Stimulated activated CD8-positive, alpha-beta memory T cell treated with anti-CD3 and anti-CD28 coated beads, Interleukin-7, amount 100 ng/mL, for 24 hours (primary cell): Measurements from ENCODE around the gene TMEM132C.

Source experiments
- DNase-seq: peaks from one replicate; pipeline ENCODE4 v3.0.0-alpha.2; 2020; ENCODE audit warnings: low read depth

TMEM132C gene

GRCh38 chr12:128339126-128339520 lies 72.2 kb downstream of the TMEM132C start:
- DNase-seq = no peak

DNA sequence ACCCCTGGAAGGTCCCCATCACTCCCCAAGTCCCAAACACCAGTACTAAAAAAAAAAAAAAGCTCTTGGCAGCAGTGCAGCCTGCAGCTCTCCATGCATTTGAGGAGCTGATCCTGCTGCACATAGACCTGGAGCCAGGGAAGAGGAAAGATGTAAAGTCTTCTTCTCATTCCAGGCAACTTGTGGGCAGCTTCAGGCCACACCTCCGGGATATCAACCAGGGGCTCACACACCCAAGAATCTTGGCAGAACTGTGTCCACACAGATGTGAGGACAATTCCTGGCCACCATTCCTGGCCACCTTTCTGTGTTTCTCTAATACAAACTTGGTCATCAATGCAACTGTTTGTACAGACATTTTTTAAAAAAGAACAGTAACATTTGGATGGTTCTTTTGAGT lies 72.7 kb downstream of the TMEM132C start:
- DNase-seq = no peak

- no peak for DNase-seq
Measured at GRCh38 chr12:128353301-128353700, 86.3 kb downstream of the TMEM132C start.

- no peak for DNase-seq
Measured at GRCh38 chr12:128356547-128356946, 89.6 kb downstream of the TMEM132C start.

DNA sequence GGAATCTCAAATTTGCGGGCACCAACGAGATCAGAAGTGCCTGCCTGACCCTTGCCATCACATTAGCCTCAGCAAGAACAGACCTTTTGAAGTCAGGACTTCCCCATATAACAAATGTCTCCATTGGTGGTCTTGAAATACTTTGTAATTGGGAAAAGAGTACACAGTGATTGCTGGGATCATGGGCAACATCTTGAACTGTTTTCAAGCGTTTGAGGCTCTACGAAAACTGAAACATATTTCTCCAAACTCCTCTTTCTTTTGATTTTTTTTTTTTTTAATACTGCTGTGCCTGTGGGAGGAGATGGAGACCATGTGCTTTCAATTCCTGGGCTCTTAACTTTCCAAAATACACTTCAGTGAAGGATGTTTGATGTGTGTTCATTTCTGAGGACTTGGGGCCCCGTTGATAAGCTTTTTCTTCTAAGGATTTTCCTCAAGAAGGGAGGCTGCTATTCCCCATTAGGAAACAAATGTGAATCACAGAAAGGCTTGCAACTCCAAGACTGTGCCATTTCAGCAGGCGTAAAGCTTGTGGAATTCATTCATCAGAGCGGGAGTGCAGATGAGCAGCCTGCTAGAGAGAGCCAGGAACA lies 94.5 kb downstream of the TMEM132C start:
- no peak for DNase-seq

- no peak for DNase-seq
Measured at GRCh38 chr12:128365032-128365431, 98.1 kb downstream of the TMEM132C start.

GRCh38 chr12:128365651-128366231 lies 98.8 kb downstream of the TMEM132C start:
- DNase-seq = no peak

- DNase-seq = no peak
Measured at GRCh38 chr12:128367961-128368360, 101.0 kb downstream of the TMEM132C start.

DNA sequence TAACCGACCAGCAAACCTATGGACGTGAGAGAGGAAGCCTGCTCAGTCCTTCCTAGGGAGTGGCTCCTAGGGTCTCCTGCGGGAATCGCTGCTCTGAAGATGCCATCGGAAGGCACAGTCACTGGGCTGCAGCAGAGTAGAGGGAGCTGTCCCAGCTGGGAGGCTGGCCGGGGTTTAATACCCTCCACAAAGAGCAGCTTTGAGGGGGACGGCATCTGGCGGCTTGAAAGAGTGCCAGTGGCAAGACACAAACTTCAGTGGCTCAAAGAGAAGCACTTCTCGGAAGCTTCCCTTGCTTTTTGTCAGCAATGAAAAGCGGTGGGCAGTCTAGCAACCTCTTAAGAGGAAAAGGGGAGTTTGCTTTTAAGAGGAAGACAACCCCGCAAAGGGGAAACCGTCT lies 114.6 kb downstream of the TMEM132C start:
- no peak for DNase-seq

DNA sequence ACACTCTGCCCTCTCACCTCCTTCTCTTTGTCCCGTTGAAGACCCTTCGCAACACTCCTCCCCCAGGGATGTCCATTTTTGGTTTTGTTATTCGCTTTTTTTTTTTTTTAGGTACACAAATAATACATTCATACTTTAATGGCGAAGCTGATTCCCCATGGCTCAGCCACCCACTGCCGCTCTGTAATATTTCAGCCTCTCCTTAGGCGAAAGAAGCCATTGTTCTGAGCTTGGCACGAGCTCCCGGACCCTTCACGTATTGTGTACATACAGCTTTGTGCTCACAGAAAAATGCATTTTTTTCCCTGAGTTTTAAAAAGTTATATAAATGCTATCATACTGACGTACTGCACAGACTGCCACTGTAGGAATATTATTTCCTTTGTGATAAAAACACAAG lies 115.0 kb downstream of the TMEM132C start:
- no peak for DNase-seq

GRCh38 chr12:128382946-128383345 lies 116.0 kb downstream of the TMEM132C start:
- DNase-seq = no peak

DNA sequence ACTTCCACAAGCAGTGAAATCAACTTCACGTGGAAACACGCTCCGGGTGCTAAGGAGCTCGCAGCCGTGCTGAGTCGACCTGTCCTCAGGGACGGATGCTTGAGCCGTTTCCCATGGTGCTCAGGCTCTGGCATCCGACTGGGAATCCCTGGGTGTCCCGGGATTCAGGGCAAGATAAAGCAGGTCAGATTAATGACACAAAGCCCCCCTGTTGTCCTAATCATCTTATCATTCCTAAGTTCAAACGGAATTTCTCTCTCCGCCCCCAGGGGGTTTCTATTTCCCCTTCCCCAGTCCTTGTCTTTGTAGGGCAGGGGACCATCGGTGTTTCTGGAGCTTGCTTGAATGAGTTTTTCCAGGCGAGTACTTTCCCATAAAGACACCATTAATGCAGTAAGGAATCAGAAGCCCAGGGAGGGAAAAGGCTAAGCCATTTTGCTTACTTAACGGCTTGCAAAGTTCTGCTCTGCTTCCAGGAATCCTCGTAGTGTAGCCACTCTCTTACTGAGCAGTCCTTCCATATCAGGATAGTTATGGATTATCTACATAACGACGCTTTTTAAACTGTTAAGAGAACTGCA lies 116.5 kb downstream of the TMEM132C start:
- no peak for DNase-seq

DNA sequence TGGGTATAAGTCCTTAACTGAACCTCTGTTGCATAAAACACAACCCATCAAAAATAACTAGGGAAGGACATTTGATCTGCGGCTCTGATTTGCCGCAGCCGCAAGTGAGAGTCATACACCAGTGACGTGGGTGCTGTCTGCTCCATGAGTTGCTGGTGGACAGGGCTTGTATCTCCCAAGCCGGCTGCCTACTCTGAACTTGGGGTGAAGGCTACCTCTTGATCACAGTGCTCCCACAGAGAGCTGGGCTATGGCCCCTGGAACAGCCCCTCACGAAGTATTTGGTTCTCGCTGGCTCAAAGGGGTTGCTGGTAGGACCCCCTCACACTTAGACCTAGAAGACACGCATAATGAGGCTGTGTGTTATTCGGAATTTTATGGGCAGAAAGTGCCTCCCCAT lies 118.8 kb downstream of the TMEM132C start:
- no peak for DNase-seq

- no peak for DNase-seq
Measured at GRCh38 chr12:128387811-128388422, 120.9 kb downstream of the TMEM132C start.

DNA sequence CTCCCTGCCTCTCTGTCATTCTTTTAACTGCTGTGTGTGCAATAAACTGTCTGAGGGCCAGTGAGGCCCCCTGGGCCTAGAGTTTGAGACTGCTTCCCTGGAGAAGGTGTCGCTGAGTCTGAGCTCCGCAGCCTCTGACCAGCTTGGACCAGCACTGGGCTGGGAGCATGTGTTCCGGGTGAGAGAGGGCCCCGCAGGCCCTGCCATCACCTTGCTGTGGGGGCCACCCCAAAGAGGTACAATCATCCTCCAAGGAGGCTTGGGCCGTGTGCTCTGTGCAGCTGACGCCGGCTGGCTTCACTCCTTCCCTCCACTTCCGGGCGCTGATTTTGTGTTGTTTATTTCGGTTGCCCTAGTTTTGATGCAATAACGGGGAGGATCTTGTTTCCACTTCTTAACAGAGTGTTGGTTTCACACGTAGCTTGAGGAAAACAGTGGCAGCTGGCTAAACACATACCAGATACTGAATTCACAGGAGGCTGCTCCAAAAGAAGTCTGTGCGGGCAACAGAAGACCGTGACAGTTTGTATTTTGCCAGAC lies 121.6 kb downstream of the TMEM132C start:
- no peak for DNase-seq

DNA sequence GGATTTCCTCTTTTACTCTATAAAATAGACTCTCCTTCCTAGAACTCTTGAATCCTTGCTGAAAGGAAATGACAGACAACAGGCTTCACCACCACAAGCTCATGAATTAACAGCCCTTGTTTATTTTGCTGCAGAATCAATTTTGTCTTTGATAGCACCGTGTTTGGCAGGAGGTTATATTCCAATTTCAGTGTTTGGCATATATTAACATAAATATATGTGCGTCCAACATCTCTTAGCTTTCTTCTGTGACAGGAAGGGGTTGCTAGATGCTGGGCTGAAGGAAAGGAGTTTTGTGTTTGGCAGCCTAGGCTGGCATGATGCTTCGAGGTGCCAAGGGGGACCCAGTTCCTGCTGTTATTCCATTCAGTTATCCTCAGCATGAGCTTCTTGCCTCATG lies 126.4 kb downstream of the TMEM132C start:
- DNase-seq = no peak

- no peak for DNase-seq
Measured at GRCh38 chr12:128394137-128394536, 127.2 kb downstream of the TMEM132C start.

DNA sequence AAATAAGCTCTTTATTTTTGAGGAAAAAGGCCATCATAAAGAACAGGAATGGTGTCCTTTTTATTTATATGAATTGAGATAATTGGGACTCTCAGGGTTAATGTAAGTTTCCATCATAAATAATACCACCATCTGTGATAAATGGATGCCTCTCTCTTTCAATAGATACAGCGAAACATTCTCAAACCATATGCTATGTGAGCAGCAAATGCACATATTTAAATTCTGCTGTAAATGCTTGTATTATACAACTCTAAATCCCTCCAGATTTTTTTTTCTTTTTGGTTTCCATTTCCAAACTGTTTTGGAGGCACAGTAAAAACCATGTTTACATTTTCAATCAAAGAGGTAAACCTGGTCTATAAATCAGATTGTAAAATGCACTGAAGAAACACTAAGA lies 132.3 kb downstream of the TMEM132C start:
- DNase-seq = no peak

GRCh38 chr12:128402486-128403243 lies 135.7 kb downstream of the TMEM132C start:
- no peak for DNase-seq

DNA sequence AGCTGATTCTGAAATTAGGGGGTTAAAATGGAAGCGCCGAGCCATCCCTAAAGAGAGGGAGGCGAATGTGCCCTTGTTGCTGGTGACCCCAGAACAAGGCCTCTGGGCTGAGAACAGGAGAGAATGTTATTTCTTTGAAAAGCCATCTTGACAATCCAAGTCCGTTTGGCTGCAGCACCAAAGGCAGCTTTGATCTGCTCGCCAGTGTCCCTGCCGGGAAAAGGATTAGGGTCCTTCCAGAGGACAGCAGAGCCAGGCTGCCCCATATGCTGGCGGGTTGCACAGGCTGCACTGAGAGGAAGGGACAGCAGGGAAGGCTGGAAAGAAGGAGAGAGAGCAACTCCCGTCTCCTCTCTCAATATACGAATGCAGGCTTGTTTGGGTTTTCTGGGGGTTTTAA lies 141.7 kb downstream of the TMEM132C start:
- DNase-seq = no peak

DNA sequence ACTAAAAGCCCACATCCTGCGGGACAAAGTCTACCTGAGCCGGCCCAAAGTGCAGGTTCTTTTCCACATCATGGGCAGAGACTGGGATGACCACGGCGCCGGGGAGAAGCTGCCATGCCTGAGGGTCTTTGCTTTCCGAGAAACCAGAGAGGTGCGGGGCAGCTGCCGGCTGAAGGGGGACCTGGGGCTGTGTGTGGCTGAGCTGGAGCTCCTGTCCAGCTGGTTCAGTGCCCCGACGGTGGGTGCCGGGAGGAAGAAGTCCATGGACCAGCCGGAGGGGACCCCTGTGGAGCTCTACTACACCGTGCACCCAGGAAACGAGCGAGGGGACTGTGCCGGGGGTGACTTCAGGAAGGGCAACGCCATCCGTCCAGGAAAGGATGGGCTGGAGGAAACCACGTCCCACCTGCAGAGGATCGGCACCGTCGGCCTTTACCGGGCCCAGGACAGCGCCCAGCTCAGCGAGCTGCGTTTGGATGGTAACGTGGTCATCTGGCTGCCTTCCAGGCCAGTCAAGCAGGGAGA lies 148.1 kb downstream of the TMEM132C start:
- DNase-seq = no peak

GRCh38 chr12:128418944-128419343 lies 152.0 kb downstream of the TMEM132C start:
- DNase-seq = no peak
